Measurements from ENCODE around the gene ADCY1.
"Not testable (repeated sequence)": the region's sequence is repeated elsewhere in the genome, so short reads cannot be mapped to it uniquely, and the experiment has no call there.

Gene ADCY1

DNA sequence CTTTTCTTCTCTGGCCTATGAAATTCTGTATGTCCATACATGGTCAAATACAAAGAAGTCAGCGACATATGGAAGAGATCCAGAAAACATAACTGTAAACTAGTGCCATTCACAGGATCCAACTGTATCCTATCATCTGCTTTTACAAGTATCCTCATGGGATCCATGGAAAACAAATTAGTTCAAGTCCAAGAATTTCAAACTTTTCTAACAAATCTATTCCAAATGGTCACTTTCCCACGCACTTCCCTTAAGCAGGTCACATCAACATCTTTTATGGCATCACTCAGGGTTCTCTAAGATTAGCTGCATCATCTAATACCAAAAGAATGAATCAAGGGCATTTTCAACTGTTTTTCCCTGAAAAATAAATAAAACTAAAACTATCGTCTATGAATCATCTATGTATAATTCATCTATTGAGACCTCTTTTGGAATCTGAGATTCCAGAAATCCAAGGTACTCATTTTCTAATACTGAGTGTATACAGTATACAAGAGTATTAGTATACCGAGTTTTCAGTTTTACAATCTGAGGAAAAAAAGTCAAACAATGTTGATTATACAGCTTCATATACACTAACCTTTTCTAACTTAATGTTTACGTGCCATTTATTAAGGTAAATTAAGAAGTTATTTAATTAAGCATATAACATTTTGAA is 187.5 kb downstream of the ADCY1 start:
- in situ Hi-C loops (cut with HindIII; ENCODE audit: low pct_unique_long_range_greater_than_20kb, low sequenced_read_pairs); DNase-seq (ENCODE audit: low read depth in 1 of 2, low spot score in 1 of 2): not testable (repeated sequence)

DNA sequence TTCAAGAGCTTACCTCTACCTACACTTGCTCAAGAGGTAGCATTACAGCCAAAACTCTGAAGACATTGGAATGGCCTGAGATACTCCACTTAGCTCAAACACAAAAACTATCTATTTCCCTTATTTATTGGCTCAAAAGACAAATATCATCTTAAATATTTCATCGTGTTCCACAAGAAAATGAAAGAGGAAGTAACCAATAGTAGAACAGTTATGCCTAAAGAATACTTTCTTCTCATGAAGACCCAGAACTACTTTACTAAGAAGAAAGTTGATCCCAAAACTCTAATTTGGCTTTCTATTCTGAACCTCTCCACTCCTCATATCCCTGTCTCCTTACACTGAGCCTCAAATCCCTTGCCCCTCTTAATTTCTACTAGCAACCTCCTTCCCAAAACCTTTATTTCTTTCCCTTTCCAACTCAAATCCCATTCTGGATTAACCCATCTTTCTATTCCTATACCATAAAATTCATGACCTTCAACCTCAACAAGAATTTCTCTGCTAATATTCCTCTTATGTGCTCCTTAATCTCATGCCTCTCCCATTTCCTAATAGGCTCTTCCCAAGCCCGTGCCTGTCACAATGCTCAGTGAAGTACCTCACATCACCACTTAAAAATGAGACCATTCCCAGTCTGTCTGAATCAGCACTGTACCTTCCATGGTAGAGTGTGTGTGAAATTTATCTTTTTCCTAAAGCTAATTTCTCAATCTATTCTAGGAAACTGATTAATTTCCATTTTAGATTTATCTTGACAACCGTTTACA is 188.2 kb downstream of the ADCY1 start:
- in situ Hi-C loops (cut with HindIII; ENCODE audit: low pct_unique_long_range_greater_than_20kb, low sequenced_read_pairs); DNase-seq (ENCODE audit: low read depth in 1 of 2, low spot score in 1 of 2): not testable (repeated sequence)

DNA sequence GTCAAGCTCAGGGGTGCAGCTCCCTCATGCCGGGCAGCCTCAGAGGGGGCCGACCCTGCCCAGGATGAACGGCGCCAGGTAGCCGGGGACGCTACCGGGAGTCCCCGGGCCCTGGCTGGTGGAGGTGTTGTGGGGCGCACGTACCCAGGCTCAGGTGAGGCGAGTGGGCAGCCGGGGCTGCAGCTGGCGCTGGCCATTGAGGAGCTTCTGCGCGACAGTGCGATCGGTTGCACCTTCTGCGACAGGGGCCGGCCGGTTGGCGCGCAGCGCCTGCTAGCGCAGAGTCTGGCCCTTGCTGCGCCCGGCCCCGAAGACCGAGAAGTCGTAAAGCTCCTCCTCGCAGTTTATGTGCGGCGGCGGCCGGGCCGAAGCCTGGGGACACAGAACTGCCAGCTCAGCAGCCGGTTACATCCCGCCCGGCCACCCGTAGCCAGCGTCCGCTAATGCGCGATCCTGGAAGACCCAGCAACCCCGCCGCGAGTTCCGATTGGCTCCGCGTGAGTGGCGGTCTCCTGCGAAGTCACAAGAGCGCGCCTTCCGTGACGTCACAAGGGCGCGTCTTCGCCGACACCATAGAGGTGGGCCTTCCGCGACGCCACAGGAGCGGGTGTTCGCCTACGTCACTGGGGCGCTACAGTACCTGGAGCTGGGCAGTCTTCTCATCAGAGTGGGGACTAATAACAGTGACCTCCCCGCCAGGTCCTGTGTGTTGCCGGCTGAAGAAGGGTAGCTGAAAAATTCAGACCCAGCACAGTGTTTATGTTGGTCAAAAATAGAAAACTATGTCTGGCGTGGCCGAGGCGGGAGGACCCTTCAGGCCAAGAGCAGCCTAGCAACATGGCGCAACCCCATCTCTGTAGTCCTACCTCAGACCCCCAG is 194.6 kb downstream of the ADCY1 start:
- peak; percentile 92 to 99 for DNase-seq (ENCODE audit: low read depth in 1 of 2, low spot score in 1 of 2)
- in situ Hi-C loops (cut with HindIII; ENCODE audit: low pct_unique_long_range_greater_than_20kb, low sequenced_read_pairs), result not testable (repeated sequence)

DNA sequence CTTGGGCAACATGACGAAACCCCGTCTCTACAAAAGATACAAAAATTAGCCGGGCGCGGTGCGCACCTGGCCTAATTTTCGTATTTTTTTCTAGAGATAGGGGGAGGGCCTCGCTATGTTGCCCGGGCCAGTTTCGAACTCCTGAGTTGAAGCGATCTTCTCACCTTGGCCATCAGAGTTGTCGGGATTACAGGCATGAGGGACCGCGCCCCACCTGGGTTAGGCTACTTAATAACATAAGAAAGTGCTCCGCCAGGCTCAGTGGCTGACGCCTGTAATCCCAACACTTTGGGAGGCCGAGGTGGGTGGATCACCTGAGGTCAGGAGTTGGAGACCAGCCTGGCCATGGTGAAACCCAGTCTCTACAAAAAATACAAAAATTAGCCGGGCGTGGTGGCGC is 195.5 kb downstream of the ADCY1 start:
- in situ Hi-C loops (cut with HindIII; ENCODE audit: low pct_unique_long_range_greater_than_20kb, low sequenced_read_pairs); DNase-seq (ENCODE audit: low read depth in 1 of 2, low spot score in 1 of 2): not testable (repeated sequence)
